Fibroblast of lung (primary cell): Measurements from ENCODE around the gene SMCO2. TPM values are rescaled to one million over a fixed set of nuclear protein-coding genes. Genes with fewer than 3 reads are reported as not detected.

Experiments
- DNase-seq, 2 donors: peaks; one replicate each; pipeline versions ENCODE4 v3.0.0 to v3.0.0-alpha.2; 2010; ENCODE audit warnings: low read depth in 2 of 2
- H2AFZ ChIP-seq: 2 replicates; pipeline ENCODE4 v1.5.1; 2012; ENCODE audit warnings: low read length, control low read depth, inconsistent platforms
- H3K27ac ChIP-seq: 2 replicates; pipeline ENCODE4 v1.5.1; 2011; ENCODE audit warnings: low read length, control low read depth; ENCODE audit not compliant: insufficient read depth
- H3K27me3 ChIP-seq: 2 replicates; pipeline ENCODE4 v1.5.1; 2011; ENCODE audit warnings: mild to moderate bottlenecking, low read length; ENCODE audit not compliant: control insufficient read depth, insufficient read depth
- H3K36me3 ChIP-seq: 2 replicates; pipeline ENCODE4 v1.5.1; 2011; ENCODE audit warnings: low read length; ENCODE audit not compliant: control insufficient read depth, insufficient read depth
- H3K4me1 ChIP-seq: 2 replicates; pipeline ENCODE4 v1.5.1; 2011; ENCODE audit warnings: low read length; ENCODE audit not compliant: control insufficient read depth, insufficient read depth; ENCODE audit errors: extremely low read depth
- H3K4me2 ChIP-seq: 2 replicates; pipeline ENCODE4 v1.5.1; 2011; ENCODE audit warnings: low read length, control low read depth; ENCODE audit not compliant: insufficient read depth; ENCODE audit errors: extremely low read depth
- H3K4me3 ChIP-seq, 4 experiments: fragments of 200-600 bp in 1 of 4; sonication (generic) in 1 of 4; replicated peaks in 1 of 4; 2 replicates each; pipeline ENCODE4 v1.5.1; 2011 to 2016; ENCODE audit warnings: low read length in 4 of 4, low read depth in 3 of 4, mild to moderate bottlenecking in 3 of 4, control low read depth in 2 of 4, inconsistent platforms in 1 of 4, mixed read lengths in 1 of 4; ENCODE audit not compliant: insufficient read depth in 1 of 4; ENCODE audit errors: control extremely low read depth in 1 of 4
- H3K79me2 ChIP-seq: 2 replicates; pipeline ENCODE4 v1.5.1; 2012; ENCODE audit warnings: mild to moderate bottlenecking, low read length, inconsistent platforms; ENCODE audit not compliant: control insufficient read depth, insufficient read depth
- H3K9ac ChIP-seq: 2 replicates; pipeline ENCODE4 v1.5.1; 2011; ENCODE audit warnings: mild to moderate bottlenecking, low read length, control low read depth; ENCODE audit not compliant: insufficient read depth
- H3K9me3 ChIP-seq: 2 replicates; pipeline ENCODE4 v1.5.1; 2012; ENCODE audit warnings: low read depth, low read length; ENCODE audit not compliant: control insufficient read depth, insufficient read depth
- H4K20me1 ChIP-seq: 2 replicates; pipeline ENCODE4 v1.5.1; 2011; ENCODE audit warnings: low read length; ENCODE audit not compliant: control insufficient read depth, insufficient read depth; ENCODE audit errors: extremely low read depth
- CTCF ChIP-seq, 2 donors: IDR thresholded peaks in 1 of 2; conservative IDR thresholded peaks in 1 of 2; 1 replicate in 1 of 2; 2 replicates in 1 of 2; pipeline ENCODE4 v1.5.1; 2011 to 2012; ENCODE audit warnings: low read length in 2 of 2, control low read depth in 1 of 2, inconsistent platforms in 1 of 2, low read depth in 1 of 2, mild to moderate bottlenecking in 1 of 2
- EZH2 ChIP-seq: IDR thresholded peaks from 2 replicates; pipeline ENCODE4 v1.5.1; 2012; ENCODE audit warnings: low read length, control low read depth, mild to moderate bottlenecking; ENCODE audit errors: missing control alignments
- polyA plus RNA-seq, 2 donors: library from polyadenylated mRNA; depleted of rRNA in 1 of 2; stranded (reverse) in 1 of 2; unstranded in 1 of 2; fragments of >200 nt; gene quantifications; 2 replicates each; pipeline ENCODE4 v1.2.1, GENCODE V29; 2011 to 2012; ENCODE audit warnings: missing spikeins in 1 of 2
- total RNA-seq: library from RNA; depleted of rRNA; stranded (reverse); fragments of >200 nt; gene quantifications from 2 replicates; pipeline ENCODE4 v1.2.1, GENCODE V29; 2014

The SMCO2 gene
- total and polyA plus RNA-seq, 2 donors (not counting 1 experiment from before 2014, with no cell fraction given) = not detected

DNA sequence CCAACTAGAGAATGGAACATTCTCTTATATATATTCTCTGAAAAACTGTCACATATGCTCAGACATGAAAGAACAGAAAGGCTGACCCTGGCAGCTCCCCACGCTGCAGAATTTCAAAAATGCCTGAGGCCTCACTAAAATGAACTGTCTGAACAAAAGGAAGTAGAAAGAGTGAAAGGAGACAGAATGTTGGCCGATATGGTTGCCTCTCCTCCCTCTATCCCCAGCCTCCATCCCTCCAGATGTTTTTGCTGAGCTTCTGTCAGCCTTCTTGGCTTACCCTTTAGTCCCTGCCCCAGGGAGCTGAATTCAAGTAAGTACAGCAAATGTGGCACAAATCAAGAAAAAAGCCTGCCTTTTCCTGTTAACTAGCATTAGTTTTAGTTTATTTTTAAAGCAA lies 6.9 kb downstream of the SMCO2 start:
- H3K79me2 ChIP-seq = no peaks in the 10 kb centered on the region
- no peak for TF ChIP-seq CTCF (conservative IDR thresholded peaks at IDR 0.05 in 1 of 2, IDR thresholded peaks at IDR 0.05 in 1 of 2; ENCODE audit: low read depth in 1 of 2, low read length in 2 of 2)
- no peak for TF ChIP-seq EZH2
- no peaks in the 10 kb centered on the region for H3K27me3 ChIP-seq
- H2AFZ ChIP-seq = no peak overlapping the region
- H3K27ac ChIP-seq = no peak overlapping the region
- H3K36me3 ChIP-seq = no peaks in the 10 kb centered on the region
- H3K4me2 ChIP-seq = no peak overlapping the region
- H4K20me1 ChIP-seq = no peaks in the 10 kb centered on the region
- no peaks in the 10 kb centered on the region for H3K4me1 ChIP-seq
- H3K9ac ChIP-seq = no peak overlapping the region
- H3K9me3 ChIP-seq = no peaks in the 10 kb centered on the region
- DNase-seq = peak in 1 of 2 donors; percentile 28
- H3K4me3 ChIP-seq = no peak overlapping the region

- no peak overlapping the region for H3K4me2 ChIP-seq
- H3K9me3 ChIP-seq = no peaks in the 10 kb centered on the region
- H4K20me1 ChIP-seq = no peaks in the 10 kb centered on the region
- no peaks in the 10 kb centered on the region for H3K27me3 ChIP-seq
- H3K4me1 ChIP-seq = no peaks in the 10 kb centered on the region
- no peak for DNase-seq
- no peak overlapping the region for H3K4me3 ChIP-seq
- no peaks in the 10 kb centered on the region for H3K36me3 ChIP-seq
- no peak overlapping the region for H3K9ac ChIP-seq
- no peak overlapping the region for H3K27ac ChIP-seq
- no peaks in the 10 kb centered on the region for H3K79me2 ChIP-seq
- no peak overlapping the region for H2AFZ ChIP-seq
- TF ChIP-seq CTCF (conservative IDR thresholded peaks at IDR 0.05 in 1 of 2, IDR thresholded peaks at IDR 0.05 in 1 of 2; ENCODE audit: low read depth in 1 of 2, low read length in 2 of 2) (no peak), EZH2 (no peak)
Observed at GRCh38 chr12:27455589-27455988, 9.1 kb downstream of the SMCO2 start.

DNA sequence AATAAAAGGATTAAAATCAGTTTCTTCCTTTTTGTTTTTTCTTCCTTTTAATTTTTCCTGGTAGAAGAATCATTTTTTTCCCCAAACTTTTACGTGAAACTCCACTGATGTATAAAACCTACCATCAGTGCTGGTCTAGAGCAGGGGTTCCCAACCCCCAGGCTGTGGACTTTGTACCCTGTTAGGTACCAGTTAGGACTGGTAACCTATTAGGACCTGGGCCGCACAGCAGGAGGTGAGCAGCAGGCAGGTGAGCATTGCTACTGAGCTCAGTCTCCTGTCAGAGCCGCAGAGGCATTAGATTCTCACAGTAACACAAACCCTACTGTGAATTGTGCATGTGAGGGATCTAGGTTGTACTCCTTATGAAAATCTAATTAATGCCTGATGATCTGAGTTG lies 10.1 kb downstream of the SMCO2 start:
- no peaks in the 10 kb centered on the region for H3K9me3 ChIP-seq
- H4K20me1 ChIP-seq = no peaks in the 10 kb centered on the region
- no peaks in the 10 kb centered on the region for H3K4me1 ChIP-seq
- no peaks in the 10 kb centered on the region for H3K79me2 ChIP-seq
- no peak for TF ChIP-seq EZH2
- no peak for TF ChIP-seq CTCF (conservative IDR thresholded peaks at IDR 0.05 in 1 of 2, IDR thresholded peaks at IDR 0.05 in 1 of 2; ENCODE audit: low read depth in 1 of 2, low read length in 2 of 2)
- H3K27ac ChIP-seq = no peak overlapping the region
- H3K4me3 ChIP-seq = no peak overlapping the region
- DNase-seq = no peak
- no peak overlapping the region for H3K4me2 ChIP-seq
- H3K36me3 ChIP-seq = no peaks in the 10 kb centered on the region
- no peak overlapping the region for H2AFZ ChIP-seq
- no peaks in the 10 kb centered on the region for H3K27me3 ChIP-seq
- no peak overlapping the region for H3K9ac ChIP-seq
